GM10266 (cell line): ENCODE measurements around the gene ZNF12.
"Not testable (repeated sequence)": the region's sequence is repeated elsewhere in the genome, so short reads cannot be mapped to it uniquely, and the experiment has no call there.

Source experiments
- DNase-seq: peaks from one replicate; pipeline ENCODE4 v3.0.0; 2012; ENCODE audit errors: extremely low spot score
- TF ChIP-seq, protein P1 (sequence below): IDR thresholded peaks from 2 replicates; pipeline ENCODE4 v1.5.1; 2012; ENCODE audit warnings: mild to moderate bottlenecking, low read depth; ENCODE audit not compliant: control insufficient read depth, insufficient read depth; ENCODE audit errors: missing control alignments

The ZNF12 gene

DNA sequence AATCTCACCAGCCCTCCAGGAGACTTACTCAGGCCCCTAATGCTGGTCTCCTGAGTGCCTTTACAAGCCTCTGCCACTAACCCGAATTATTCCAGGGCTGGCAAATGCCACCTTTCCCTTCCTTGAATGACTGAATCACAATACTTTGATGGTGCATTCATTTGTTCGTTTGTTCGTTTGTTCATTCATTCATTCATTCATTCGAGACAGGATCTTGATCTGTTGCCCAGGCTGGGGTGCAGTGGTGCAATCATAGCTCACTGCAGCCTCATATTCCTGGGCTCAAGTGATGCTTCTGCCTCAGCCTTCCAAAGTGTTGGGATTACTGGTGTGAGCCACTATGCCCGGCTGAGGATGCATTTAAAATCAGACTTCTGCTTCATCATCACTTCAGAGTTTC is 6.0 kb downstream of the ZNF12 start:
- no peak for DNase-seq
- TF ChIP-seq, protein P1, sequence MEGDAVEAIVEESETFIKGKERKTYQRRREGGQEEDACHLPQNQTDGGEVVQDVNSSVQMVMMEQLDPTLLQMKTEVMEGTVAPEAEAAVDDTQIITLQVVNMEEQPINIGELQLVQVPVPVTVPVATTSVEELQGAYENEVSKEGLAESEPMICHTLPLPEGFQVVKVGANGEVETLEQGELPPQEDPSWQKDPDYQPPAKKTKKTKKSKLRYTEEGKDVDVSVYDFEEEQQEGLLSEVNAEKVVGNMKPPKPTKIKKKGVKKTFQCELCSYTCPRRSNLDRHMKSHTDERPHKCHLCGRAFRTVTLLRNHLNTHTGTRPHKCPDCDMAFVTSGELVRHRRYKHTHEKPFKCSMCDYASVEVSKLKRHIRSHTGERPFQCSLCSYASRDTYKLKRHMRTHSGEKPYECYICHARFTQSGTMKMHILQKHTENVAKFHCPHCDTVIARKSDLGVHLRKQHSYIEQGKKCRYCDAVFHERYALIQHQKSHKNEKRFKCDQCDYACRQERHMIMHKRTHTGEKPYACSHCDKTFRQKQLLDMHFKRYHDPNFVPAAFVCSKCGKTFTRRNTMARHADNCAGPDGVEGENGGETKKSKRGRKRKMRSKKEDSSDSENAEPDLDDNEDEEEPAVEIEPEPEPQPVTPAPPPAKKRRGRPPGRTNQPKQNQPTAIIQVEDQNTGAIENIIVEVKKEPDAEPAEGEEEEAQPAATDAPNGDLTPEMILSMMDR, result no peak

GRCh38 chr7:6691609-6692106 is 15.1 kb downstream of the ZNF12 start:
- no peak for DNase-seq
- TF ChIP-seq, protein P1, result no peak

- TF ChIP-seq, protein P1, result no peak
- no peak for DNase-seq
These were observed 15.6 kb downstream of the ZNF12 start for GRCh38 chr7:6691103-6691502.

- TF ChIP-seq, protein P1, result no peak
- no peak for DNase-seq
These were observed 26.6 kb downstream of the ZNF12 start for GRCh38 chr7:6680146-6680545.

DNA sequence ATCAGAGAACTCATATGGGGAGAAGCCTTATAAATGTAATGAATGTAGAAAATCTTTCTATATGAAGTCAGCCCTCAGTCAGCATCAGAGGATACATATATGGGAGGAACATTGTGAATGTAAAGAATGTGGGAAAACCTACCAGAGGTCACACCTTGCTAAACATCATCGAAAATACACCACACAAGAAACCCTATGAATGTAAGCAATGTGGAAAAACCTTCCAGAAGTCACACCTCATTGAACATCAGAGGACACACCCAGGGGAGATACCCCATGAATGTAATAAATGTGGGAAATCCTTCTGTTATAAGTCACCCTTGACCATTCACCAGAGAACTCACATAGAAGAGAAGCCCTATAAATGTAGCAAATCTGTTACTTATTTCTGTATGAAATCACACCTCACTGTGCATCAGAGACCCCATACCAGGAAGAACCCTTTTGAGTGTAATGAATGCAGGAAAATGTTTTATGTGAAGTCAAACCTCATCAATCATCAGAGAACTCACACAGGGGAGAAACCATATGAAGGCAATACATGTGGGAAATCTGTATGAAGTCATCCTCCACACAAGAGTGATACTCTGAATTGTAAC is 30.8 kb downstream of the ZNF12 start:
- TF ChIP-seq, protein P1, result no peak
- DNase-seq, result no peak

DNA sequence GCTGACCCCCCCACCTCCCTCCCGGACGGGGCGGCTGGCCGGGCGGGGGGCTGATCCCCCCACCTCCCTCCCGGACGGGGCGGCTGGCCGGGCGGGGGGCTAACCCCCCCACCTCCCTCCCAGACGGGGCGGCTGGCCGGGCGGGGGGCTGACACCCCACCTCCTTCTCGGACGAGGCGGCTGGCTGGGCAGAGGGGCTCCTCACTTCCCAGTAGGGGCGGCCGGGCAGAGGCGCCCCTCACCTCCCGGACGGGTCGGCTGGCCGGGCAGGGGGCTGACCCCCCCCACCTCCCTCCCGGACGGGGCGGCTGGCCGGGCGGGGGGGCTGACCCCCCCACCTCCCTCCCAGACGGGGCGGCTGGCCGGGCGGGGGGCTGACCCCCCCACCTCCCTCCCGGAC is 35.9 kb downstream of the ZNF12 start:
- not testable (repeated sequence) for DNase-seq

DNA sequence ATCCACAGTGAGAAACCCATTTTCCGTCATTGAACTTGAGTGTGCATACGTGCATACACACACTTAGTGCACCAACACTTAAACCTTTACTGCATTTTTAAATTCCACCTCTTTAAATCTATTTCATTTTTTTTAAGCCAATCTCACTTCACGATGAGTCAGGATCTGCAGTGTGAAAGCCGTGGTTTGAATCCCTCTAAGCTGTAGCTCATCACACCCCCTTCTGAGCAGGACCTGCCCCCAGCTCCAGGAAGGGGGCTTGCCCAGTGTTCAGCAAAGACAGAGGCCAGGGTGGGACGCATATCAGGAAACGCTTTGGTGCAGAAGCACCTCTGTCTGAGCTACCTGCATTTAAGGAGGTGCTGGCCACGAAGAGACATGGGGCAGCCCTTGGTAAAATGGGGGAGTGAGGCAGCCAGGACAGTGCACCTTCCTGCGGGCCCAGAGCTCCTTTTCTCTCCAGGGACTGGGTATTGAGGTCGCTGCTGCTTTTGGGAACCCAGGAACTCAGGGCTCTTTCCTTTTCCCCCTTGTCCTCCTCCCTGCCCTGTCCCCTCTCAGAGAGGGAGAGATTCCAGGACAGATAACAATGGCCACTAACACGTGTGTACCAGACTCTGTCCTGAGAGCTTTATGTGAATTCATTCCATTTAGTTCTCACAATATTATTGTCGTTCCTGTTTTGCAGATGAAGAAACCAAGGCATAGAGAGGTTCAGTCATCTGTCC is 48.0 kb downstream of the ZNF12 start:
- TF ChIP-seq, protein P1, result no peak

More for the DNA sequence above, 48.0 kb downstream of the ZNF12 start:
- peak; percentile 30 for DNase-seq
